ACHN (cell line): ENCODE data around the gene RRP9.

ENCODE experiments used
- DNase-seq: peaks from one replicate; pipeline ENCODE4 v3.0.0-alpha.2; 2015
- in situ Hi-C: cut with HindIII; loops from 2 replicates; pipeline ENCODE4 v1.10.0; 2017; ENCODE audit warnings: low sequenced_read_pairs, low pct_ligation_motif_present, low pct_unique_long_range_greater_than_20kb

The RRP9 gene

DNA sequence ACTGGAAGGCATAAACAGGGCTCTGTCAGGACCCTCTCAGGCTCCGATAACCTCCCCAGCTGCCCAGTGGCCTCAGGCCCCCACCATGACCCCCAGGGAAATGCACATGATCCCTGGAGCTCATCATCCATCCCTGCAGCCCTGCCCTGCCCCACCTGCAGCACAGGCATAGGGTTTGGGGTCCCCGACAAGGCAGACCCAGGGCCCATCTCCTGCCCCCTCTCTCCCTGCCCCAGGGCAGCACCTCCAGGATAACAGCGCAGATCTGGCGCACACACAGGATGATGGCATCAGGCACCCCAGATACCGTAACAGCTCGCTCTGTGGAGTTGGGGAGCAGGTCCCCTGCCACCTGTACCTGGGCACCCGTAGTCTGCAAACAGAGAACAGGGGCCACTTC lies 17.9 kb upstream of the RRP9 start:
- DNase-seq, result no peak
- in situ Hi-C loops, result no loop called here

GRCh38 chr3:51958603-51959521 lies 17.2 kb upstream of the RRP9 start:
- in situ Hi-C loops, result no loop called here
- no peak for DNase-seq

- DNase-seq, result no peak
- in situ Hi-C loops, result no loop called here
These were observed 16.0 kb upstream of the RRP9 start for GRCh38 chr3:51957520-51958205.

DNA sequence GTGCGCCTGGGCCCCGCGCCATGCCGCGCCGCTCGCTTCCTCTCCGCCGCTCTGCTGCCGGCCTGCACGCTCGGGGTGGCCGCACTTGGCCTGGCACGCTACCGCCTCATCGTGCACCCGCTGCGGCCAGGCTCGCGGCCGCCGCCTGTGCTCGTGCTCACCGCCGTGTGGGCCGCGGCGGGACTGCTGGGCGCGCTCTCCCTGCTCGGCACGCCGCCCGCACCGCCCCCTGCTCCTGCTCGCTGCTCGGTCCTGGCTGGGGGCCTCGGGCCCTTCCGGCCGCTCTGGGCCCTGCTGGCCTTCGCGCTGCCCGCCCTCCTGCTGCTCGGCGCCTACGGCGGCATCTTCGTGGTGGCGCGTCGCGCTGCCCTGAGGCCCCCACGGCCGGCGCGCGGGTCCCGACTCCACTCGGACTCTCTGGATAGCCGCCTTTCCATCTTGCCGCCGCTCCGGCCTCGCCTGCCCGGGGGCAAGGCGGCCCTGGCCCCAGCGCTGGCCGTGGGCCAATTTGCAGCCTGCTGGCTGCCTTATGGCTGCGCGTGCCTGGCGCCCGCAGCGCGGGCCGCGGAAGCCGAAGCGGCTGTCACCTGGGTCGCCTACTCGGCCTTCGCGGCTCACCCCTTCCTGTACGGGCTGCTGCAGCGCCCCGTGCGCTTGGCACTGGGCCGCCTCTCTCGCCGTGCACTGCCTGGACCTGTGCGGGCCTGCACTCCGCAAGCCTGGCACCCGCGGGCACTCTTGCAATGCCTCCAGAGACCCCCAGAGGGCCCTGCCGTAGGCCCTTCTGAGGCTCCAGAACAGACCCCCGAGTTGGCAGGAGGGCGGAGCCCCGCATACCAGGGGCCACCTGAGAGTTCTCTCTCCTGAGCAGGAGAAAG lies 14.4 kb upstream of the RRP9 start:
- DNase-seq, result no peak
- in situ Hi-C loops, result no loop called here

DNA sequence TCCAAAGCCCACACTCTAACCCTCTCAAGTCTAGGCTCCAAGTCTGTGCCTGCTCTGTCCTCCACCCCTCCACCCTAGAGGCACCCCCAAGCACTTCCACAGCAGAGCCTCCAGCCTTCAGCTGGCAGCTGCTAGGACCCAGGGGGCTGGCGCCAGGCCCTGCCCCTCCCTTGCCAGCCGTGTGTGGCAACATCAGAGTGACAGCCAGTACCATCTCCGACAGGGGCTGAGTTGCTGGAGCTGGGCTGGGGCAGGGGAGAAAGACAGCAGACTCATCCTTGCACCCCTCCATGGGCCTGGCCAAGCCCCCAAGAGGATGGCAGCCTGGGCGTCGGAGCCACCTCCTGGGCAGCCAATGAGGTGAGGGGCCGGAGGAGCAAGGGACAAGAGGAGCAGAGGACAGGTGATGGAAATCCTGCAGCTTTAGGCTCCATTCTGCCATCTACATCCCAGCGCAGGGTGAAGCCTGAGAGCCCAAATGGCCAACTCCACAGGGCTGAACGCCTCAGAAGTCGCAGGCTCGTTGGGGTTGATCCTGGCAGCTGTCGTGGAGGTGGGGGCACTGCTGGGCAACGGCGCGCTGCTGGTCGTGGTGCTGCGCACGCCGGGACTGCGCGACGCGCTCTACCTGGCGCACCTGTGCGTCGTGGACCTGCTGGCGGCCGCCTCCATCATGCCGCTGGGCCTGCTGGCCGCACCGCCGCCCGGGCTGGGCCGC lies 13.6 kb upstream of the RRP9 start, which contains the start of gene GPR62:
GPR62 (plus strand) TSS at position 207 of the 718 bp plus-strand sequence; CDS start at position 479, 272 bp downstream.
- in situ Hi-C loops, result no loop called here

DNA sequence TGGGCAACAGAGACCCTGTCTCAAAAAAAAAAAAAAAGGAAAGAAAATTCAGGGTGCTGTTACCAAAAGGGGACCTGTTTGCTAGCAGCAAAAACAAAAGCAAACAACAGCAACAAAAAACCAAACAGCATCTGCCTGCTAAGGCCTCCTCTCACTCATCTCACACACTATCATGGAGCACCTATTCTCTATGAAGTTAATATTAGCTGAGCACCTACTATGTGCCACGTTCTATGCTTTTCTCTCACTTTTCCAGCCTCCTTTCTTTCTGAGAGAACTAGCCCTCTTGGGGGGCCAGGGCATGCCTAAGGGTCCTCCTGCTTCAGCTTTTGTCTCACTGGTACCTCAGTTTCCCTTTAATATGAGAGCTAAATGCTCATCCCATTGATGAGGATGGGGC lies 13.0 kb upstream of the RRP9 start:
- in situ Hi-C loops, result no loop called here
- no peak for DNase-seq

More for the DNA sequence above, 13.6 kb upstream of the RRP9 start, which contains the start of gene GPR62:
- DNase-seq, result no peak

DNA sequence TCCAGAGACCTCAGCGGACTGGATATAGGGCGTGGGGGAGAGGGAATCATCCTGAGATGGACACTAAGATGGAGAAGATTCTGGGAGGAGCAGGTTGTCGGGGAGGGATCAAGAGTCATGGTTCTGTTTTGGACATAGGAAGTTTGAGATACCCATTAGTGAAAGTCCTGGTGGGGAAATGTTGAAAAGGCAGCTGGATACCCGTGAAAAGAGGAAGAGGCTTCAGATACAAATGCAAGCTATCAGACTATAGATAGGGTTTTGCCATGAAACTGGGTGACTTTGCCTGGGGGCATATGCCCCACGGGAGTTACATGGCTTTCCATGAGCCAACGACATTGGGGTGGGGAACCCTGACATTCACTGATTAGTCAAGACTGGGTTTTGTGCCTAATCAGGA lies 12.4 kb upstream of the RRP9 start:
- in situ Hi-C loops, result no loop called here
- DNase-seq, result no peak

- in situ Hi-C loops, result no loop called here
- no peak for DNase-seq
These were observed 11.7 kb upstream of the RRP9 start for GRCh38 chr3:51953445-51953844.

DNA sequence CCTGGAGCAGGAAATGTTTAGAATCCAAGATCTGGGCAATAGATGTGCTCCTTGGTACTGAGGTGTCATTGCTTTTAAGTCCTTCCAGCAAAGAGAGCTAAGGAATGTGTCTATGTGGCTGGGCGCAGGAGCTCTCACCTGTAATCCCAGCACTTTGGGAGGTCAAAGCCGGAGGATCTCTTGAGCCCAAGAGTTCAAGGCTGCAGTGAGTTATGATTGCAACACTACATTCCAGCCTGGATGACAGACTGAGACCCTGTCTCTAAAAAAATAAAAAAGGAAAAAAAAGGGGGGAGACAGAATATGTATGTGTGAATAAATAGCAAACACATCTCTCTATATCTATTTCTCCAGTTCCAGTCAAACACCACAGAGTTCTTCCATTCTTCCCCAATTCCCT lies 9.2 kb upstream of the RRP9 start:
- in situ Hi-C loops, result no loop called here
- DNase-seq, result no peak

GRCh38 chr3:51949121-51949520 lies 7.4 kb upstream of the RRP9 start:
- DNase-seq, result no peak
- in situ Hi-C loops, result no loop called here

GRCh38 chr3:51948016-51948580 lies 6.4 kb upstream of the RRP9 start:
- in situ Hi-C loops, result no loop called here
- DNase-seq, result no peak

- DNase-seq, result no peak
- in situ Hi-C loops, result no loop called here
These were observed 5.7 kb upstream of the RRP9 start for GRCh38 chr3:51947215-51947900.

GRCh38 chr3:51946796-51947195 lies 5.1 kb upstream of the RRP9 start:
- in situ Hi-C loops, result no loop called here
- DNase-seq, result no peak

- in situ Hi-C loops, result no loop called here
- DNase-seq, result no peak
These were observed 4.4 kb upstream of the RRP9 start for GRCh38 chr3:51945926-51946705.

GRCh38 chr3:51945031-51945840 lies 3.5 kb upstream of the RRP9 start:
- no peak for DNase-seq
- in situ Hi-C loops, result no loop called here

GRCh38 chr3:51944451-51945021 lies 2.8 kb upstream of the RRP9 start:
- in situ Hi-C loops, result no loop called here

More at GRCh38 chr3:51944451-51945021, 2.8 kb upstream of the RRP9 start:
- no peak for DNase-seq
